ENCODE results near the gene ZFR.
"Not testable (repeated sequence)": the region's sequence is repeated elsewhere in the genome, so short reads cannot be mapped to it uniquely, and the experiment has no call there.

Gene ZFR

DNA sequence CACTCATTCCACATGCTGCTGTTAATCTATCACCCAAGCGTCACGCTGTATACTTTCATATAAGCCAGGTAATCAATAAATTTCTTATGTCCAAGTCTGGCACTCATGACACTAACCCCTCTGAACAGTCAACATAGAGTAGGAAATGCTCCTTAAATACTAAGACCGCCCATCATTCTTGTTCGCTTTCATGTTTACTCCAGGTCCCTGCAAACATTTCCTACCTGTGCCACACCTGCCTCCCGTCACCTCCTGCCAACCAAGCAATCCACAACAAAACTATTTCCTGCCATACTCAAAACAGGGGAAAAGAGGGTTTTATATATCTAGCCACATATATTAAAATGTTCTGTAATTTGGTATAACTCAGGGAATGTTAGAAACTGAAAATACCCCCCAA, 39.0 kb downstream of the ZFR start:
- no peak for DNase-seq

GRCh38 chr5:32403760-32404159, 40.8 kb downstream of the ZFR start:
- DNase-seq, result no peak

DNA sequence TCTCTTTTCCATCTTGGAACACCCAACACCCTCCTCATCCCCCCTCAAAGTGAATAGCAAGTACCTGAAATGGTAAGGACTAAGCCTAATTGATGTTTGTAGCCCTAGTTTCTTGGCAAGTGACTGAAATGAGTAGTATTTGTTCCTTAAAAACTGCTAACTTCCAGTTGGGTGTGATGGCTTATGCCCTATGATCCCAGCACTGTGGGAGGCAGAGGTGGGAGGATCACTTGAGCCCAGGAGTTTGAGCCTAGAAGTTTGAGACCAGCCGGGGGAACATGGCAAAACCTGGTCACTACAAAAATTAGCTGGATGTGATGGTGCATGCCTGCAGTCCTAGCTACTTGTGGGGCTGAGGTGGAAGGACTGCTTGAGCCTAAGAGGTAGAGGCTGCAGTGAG, 44.1 kb downstream of the ZFR start:
- DNase-seq, result no peak

- not testable (repeated sequence) for DNase-seq
These were observed 45.8 kb downstream of the ZFR start for GRCh38 chr5:32398754-32399153.

DNA sequence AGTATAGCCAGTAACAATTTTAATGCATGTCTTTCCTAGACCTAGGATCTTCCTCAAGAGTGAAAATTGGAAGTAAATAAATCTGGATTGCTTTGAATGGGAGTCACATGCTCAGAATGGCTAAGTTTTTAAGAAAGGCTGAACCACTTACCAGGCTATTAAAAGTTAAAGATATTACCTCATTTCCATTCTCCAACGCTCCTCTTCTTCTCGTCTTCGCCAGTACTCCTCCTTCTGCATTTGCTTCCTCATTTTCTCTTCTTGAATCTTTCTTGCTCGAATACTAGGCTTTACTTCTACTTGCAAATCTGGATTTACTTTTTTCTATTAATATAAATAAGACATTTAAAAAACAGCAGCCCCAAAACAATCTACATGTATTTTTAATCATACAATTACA, 49.6 kb downstream of the ZFR start:
- no peak for DNase-seq

DNA sequence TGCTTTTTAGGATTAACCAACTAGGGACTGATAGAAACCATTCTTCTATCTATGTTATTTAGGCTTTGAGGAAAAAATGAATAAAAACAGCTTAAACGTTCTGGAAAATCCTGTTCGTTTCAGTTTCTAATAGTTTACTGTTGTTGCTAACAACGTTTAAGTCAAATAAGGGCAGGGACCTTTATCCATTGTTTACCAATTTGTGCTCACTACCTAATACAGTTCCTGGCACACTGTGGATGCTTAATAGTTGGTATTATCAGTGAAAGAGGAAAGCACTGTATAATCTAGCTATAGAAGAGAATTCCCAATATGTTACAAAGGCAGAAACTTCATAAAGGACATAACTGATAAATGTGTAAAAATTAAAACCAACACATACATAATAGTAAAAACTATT, 52.5 kb downstream of the ZFR start:
- no peak for DNase-seq

- DNase-seq, result no peak
These were observed 53.5 kb downstream of the ZFR start for GRCh38 chr5:32390819-32391591.

DNA sequence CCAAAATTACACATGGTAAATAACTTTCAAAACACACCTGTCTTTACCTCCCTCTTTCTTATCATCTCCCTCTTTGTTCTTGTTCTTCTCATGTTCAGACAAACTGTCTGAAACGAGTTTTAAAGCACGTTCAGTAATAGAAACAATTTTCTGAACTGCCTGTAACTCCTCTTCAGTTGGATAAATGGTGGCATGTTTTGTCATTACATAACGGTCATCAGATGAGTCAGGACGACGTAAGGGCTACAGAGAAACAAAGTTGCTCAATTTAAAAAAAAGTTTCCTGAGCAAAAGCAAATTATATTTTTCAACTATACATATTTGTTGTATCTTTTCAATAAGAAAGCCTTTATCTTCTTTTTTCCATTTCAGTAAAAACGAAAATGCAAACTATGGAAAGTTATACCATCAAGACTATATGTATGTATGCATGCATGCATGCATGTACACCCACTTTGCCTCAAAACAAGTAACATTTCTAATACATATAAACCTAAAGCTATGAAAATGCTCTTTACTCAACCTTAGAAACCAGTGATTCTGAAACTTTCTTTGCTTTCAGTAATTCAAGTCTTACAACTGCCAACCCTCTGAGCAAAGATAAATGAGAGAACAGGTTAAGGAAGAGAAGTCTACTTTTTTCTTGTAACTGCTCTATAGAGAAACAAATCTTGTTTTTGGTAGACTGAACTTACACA, 56.0 kb downstream of the ZFR start:
- DNase-seq, result no peak

- DNase-seq, result no peak
These were observed 56.7 kb downstream of the ZFR start for GRCh38 chr5:32387841-32388240.

GRCh38 chr5:32387211-32387610, 57.3 kb downstream of the ZFR start:
- no peak for DNase-seq

DNA sequence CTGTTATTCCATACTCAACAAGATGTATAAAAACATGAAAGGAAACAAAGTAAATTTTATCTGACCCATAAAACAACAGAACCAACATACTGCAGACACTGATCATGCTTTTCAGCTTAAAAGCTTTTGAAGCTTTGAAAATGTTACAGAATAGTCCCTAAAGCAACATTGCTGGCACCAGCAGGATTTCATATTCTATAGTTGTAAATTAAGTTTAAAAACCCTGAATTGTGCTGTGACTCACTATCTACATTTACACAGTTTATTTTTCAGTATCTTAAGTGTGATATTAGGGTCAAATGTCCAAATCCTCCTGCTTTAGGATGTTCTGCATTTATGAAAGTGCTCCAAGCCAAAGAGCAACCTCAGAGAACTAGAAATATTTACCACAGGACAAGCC, 59.9 kb downstream of the ZFR start:
- no peak for DNase-seq

DNA sequence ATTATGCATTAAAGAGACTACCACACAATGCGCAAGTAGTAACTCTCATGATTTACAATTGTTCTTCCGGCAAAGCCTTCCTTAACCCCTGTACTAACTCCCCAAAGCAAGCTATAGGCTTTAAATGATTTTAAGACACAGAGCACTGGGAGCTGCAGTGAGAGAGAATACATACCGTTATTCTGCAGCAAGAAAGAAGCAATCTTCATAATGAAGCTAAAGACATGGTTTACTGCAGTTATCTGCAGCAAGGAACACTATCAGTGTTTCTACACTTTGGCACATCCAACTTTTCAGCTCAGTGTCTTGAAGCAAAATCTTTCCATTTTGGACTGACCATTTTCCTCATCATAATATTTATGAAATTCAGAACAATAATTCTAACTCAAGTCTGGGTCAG, 61.0 kb downstream of the ZFR start:
- no peak for DNase-seq

DNA sequence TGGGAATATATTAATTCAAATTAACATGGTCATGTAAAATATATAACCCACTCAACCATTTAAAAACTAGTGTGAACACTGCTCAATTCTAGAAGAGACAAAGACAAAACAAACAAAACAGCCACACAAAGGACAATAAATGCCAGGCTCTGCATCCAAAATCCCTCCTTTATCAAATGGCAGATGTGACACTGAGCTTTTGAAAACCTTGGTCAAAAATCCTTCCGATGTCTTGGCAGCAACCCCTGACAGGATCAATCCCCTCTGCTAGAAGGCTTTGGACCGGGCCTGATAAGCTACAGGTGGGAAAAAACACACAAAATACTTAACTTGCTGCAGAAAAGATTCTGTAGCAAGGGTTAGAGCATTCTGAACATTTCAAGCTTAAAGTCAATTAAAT, 61.5 kb downstream of the ZFR start:
- DNase-seq, result no peak

DNA sequence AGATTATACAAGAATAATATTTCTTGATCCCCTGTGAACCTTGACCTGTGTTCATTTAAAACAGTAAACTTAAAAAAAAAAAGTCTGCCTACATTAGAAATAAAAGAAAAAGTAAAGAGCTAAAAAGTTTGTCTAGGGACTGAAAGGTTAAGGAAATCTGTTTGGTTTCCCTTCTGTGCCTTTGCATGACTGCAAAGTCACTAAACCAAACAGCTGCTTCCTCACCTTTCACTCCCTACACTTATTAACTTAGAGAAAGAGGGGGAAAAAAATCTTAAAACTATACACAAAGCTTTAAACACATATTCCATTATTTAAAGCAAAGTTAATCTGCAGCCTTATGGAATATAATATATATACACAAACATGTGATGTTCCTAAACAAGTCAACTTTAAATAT, 65.1 kb downstream of the ZFR start:
- DNase-seq, result no peak

- no peak for DNase-seq
These were observed 65.6 kb downstream of the ZFR start for GRCh38 chr5:32378966-32379365.

DNA sequence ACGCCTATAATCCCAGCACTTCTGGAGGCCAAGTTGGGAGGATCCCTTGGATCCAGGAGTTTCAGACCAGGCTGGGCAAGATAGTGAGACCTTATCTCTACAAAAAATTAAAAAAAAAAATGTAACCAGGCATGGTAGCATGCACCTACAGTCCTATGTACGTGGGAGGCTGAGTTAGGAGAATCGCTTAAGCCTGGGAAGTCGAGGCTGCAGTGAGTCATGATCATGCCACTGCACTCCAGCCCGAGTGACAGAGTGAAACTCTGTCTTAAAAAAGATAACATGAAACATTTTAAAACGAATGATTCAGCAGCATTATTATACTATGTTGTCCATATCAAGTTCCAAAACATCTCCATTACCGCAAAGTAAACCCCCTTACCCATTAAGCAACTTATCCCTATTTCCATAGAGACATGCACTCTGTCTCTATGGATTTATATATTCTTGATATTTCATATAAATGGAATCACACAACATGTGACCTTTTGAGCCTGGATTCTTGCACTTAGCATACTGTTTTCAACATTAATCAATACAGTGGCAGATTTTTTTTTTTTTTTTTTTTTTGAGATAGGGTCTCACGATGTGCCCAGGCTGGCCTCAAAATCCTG, 74.9 kb downstream of the ZFR start:
- DNase-seq, result no peak

- DNase-seq, result no peak
These were observed 75.5 kb downstream of the ZFR start for GRCh38 chr5:32369032-32369431.

DNA sequence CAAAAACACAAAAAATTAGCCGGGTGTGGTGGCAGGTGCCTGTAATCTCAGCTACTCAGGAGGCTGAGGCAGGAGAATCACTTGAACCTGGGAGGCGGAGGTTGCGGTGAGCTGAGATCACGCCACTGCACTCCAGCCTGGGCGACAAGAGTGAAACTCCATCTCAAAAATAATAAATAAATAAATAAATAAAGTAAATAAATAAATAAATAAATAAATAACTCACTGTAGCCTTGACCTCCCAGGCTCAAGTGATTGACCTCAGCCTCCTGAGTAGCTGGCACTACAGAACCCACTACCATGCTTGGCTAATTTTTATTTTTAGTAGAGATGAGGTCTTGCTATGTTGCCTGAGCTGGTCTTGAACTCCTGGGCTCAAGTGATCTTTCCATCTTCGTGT, 77.3 kb downstream of the ZFR start:
- not testable (repeated sequence) for DNase-seq

DNA sequence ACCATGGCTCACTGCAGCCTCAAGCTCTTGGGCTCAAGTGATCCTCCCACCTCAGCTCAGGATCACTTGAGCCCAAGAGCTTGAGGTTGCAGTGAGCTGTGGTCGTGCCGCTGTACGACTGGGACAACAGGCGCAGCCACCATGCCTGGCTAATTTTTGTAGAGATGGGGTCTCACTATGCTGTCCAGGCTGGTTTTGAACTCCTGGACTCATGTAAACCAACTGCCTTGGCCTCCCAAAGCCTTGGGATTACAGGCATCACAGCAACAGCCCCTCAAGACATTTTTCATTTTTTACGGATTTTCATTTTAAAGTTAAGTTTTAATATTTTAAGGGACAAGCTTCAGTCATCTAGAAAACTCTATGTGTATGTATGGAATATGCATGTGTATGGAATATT, 78.9 kb downstream of the ZFR start:
- DNase-seq, result no peak

DNA sequence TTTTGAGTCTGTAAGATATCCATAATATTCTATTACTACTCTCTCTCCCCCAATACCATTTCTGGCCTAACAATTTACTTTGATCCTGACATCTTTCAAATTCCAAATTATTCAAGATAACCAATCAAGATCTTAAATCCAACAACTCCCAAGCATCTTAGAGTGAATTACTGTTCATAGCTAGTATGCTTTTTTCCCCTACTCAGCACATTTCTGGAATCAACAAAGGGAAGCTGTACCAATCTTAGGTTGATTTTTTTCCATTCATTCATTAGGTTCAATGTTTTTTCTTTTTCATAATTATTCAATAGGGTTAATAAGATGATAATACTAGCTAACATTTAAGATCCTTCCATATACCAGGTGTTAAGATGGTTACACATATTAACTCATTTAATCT, 81.5 kb downstream of the ZFR start:
- DNase-seq, result no peak

DNA sequence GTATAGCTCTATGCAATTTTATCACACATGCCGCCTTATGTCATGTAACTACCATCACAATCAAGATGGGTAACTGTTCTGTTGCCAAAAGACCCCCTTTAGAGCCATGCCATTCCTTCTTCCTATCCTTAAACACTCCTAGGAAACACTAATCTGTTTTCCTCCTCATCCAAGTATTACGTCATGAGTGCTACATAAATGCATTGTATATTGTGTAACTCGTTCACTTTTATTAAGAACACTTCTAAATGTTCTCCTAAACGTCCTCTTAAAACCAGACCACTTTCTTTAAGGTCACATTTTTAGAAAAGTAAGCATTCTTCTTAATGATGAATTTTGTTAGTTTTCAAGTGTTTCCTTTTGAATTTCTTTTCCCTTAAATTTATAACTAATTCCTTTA, 82.0 kb downstream of the ZFR start:
- no peak for DNase-seq

DNA sequence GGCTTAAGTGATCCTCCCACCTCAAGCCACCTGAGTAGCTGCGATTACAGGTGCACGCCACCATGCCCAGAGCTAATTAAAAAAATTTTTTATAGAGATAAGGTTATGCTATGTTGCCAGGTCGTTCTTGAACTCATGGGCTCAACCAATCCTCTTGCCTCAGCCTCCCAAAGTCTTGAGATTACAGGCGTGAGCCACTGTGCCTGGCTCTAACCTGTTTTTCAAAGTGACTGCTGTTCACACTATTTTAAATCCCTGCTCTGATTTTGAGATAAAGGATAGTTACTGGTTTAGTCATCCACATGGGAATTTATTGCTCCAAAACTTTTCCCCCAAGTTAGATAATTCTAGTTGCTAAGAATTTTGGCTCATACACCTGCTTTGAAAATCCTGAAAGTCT, 83.6 kb downstream of the ZFR start:
- DNase-seq, result no peak

DNA sequence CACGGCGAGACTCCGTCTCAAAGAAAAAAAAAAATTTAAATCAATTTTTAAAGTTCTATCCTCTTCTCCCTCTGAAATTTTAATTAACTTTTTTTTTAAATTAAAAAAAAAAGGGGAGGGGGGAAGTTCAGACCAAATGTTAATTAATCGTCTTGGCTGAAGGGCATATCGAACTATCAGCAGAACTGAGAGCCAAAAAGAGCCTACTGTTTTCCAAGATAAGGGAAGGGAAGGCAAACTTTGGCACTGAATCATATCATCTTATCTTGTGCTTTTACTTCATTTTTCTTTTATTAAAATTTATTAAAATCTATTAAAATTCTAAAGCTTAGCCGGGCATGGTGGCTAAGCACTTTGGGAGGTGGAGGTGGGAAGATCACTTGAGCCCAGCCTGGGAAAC, 85.9 kb downstream of the ZFR start:
- DNase-seq, result no peak

- DNase-seq, result no peak
These were observed 86.9 kb downstream of the ZFR start for GRCh38 chr5:32357658-32358057.
